ENCODE measurements around the gene IMMP2L. TPM values are rescaled to one million over a fixed set of nuclear protein-coding genes. Genes with fewer than 3 reads are reported as not detected.

The IMMP2L gene
- total RNA-seq, 1 experiment from 2014 or later = 13.6 TPM

- TF ChIP-seq TP53 (CRISPR knock-in tag; IDR thresholded peaks at IDR 0.05) = no peak
- no peak for TF ChIP-seq OVOL2 (CRISPR knock-in tag; IDR thresholded peaks at IDR 0.05; ENCODE audit: borderline replicate concordance)
- no peak for TF ChIP-seq ZNF416 (CRISPR knock-in tag; IDR thresholded peaks at IDR 0.05)
- no peak for TF ChIP-seq IRF1 (CRISPR knock-in tag; IDR thresholded peaks at IDR 0.05)
- TF ChIP-seq STAT6 (CRISPR knock-in tag; conservative IDR thresholded peaks at IDR 0.05; ENCODE audit: low read depth) = no peak
- no peak for TF ChIP-seq E2F4 (CRISPR knock-in tag; IDR thresholded peaks at IDR 0.05; ENCODE audit: borderline replicate concordance, low read depth)
- TF ChIP-seq ZNF671 (CRISPR knock-in tag; IDR thresholded peaks at IDR 0.05) = no peak
- TF ChIP-seq ZNF263 (CRISPR knock-in tag; IDR thresholded peaks at IDR 0.05; ENCODE audit: low read depth) = no peak
- TF ChIP-seq ZBTB21 (CRISPR knock-in tag; IDR thresholded peaks at IDR 0.05; ENCODE audit: borderline replicate concordance) = no peak
- no peaks in the 10 kb centered on the region; the same call in 1 of the 2 replicates for H3K27me3 Mint-ChIP-seq (ENCODE audit: low read depth)
- H3K4me3 Mint-ChIP-seq = no peak overlapping the region
- ChIA-PET POLR2A (no interaction called here), CTCF (no interaction called here)
- H3K4me1 Mint-ChIP-seq = peaks cover 51% of the 10 kb centered on the region
- no peak overlapping the region for H3K27ac Mint-ChIP-seq
- H3K9me3 Mint-ChIP-seq = peaks cover 5% of the 10 kb centered on the region
- peaks cover 6% of the 10 kb centered on the region for H3K36me3 Mint-ChIP-seq
- no peak for DNase-seq (ENCODE audit: low spot score)
- ATAC-seq = no peak
These were observed 840.9 kb downstream of the IMMP2L start for GRCh38 chr7:110721395-110721794.

GRCh38 chr7:110720626-110721025 is 841.7 kb downstream of the IMMP2L start:
- H3K9me3 Mint-ChIP-seq = peaks cover 6% of the 10 kb centered on the region
- POLR2A ChIA-PET = no interaction called here
- peaks cover 12% of the 10 kb centered on the region for H3K36me3 Mint-ChIP-seq
- H3K27me3 Mint-ChIP-seq (ENCODE audit: low read depth) = no peaks in the 10 kb centered on the region; the same call in 1 of the 2 replicates
- DNase-seq (ENCODE audit: low spot score) = no peak
- no peak overlapping the region for H3K27ac Mint-ChIP-seq
- CTCF ChIA-PET = no interaction called here
- no peak for ATAC-seq
- peaks cover 59% of the 10 kb centered on the region for H3K4me1 Mint-ChIP-seq
- H3K4me3 Mint-ChIP-seq = no peak overlapping the region
- TF ChIP-seq NR2C2 (CRISPR knock-in tag; IDR thresholded peaks at IDR 0.05) (no peak), IRF1 (CRISPR knock-in tag; IDR thresholded peaks at IDR 0.05) (no peak), RORB (CRISPR knock-in tag; IDR thresholded peaks at IDR 0.05) (no peak), ZNF121 (CRISPR knock-in tag; IDR thresholded peaks at IDR 0.05) (no peak), GTF2I (CRISPR knock-in tag; conservative IDR thresholded peaks at IDR 0.05) (no peak), ARID4B (CRISPR knock-in tag; IDR thresholded peaks at IDR 0.05; ENCODE audit: borderline replicate concordance) (no peak), KAT7 (CRISPR knock-in tag; IDR thresholded peaks at IDR 0.05; ENCODE audit: borderline replicate concordance) (no peak), NFE2L1 (CRISPR knock-in tag; IDR thresholded peaks at IDR 0.05) (no peak), ATF2 (CRISPR knock-in tag; IDR thresholded peaks at IDR 0.05; ENCODE audit: borderline replicate concordance, low read depth) (no peak), ZNF263 (CRISPR knock-in tag; IDR thresholded peaks at IDR 0.05; ENCODE audit: low read depth) (no peak), NFATC4 (CRISPR knock-in tag; IDR thresholded peaks at IDR 0.05) (no peak), IRF2 (CRISPR knock-in tag; IDR thresholded peaks at IDR 0.05; ENCODE audit: borderline replicate concordance, low read depth) (no peak), NR3C1 (CRISPR knock-in tag; conservative IDR thresholded peaks at IDR 0.05; ENCODE audit: low read depth) (no peak), CDX4 (CRISPR knock-in tag; IDR thresholded peaks at IDR 0.05; ENCODE audit: borderline replicate concordance) (no peak), NR1H2 (CRISPR knock-in tag; IDR thresholded peaks at IDR 0.05) (no peak), FOXK1 (CRISPR knock-in tag; IDR thresholded peaks at IDR 0.05) (no peak), MXD4 (CRISPR knock-in tag; IDR thresholded peaks at IDR 0.05; ENCODE audit: borderline replicate concordance) (no peak), CREB1 (CRISPR knock-in tag; IDR thresholded peaks at IDR 0.05) (no peak)

Measured in WTC11 (cell line).